ENCODE measurements around the gene FN3KRP.

DNA sequence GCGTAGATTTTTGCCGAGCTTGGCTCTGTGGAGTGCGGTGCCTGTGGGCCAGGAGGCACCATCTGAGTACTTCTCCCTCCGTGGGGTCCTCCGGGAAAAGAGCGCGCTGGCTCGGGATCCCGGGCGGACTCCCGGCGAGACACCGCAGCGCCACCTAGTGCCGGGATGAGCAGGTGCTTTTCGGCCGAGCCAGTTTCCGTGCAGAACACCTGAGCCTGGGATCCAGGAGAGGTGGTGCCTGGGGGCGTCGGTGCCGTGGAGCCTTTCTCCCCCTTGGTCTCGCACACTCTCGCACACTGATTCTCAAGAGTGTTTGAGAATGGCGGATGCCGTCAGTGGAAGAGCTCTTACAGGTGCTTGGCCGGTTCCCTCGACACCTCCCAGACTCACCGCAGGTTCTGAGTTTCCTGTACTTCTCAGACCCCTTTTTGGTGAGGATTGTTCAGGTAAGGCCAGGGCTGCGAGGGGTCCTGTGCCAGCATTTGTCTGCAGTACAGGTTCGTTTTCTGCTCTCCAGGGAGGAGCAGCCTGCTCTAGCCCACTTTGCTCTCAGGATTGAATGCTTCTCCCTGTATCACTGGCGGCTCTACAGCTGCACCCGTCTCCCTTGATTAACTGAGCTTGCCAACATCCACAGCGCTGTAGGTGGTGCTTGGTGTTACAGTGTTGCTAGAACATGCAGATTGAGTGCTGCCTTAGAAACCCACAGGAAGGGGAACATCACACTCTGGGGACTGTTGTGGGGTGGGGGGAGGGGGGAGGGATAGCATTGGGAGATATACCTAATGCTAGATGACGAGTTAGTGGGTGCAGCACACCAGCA lies 58.7 kb downstream of the FN3KRP start:
- TF ChIP-seq TAF1 (IDR thresholded peaks at IDR 0.05; ENCODE audit: borderline replicate concordance, insufficient read depth, low read length) (no peak), SIN3A (IDR thresholded peaks at IDR 0.05; ENCODE audit: borderline replicate concordance, insufficient read depth, low read length) (no peak), POLR2AphosphoS5 (IDR thresholded peaks at IDR 0.05; ENCODE audit: low read depth, low read length) (no peak)
